NCI-H526 (cell line): ENCODE data around the gene EDNRA.
"Not testable (repeated sequence)": the region's sequence is repeated elsewhere in the genome, so short reads cannot be mapped to it uniquely, and the experiment has no call there.

ENCODE experiments used
- DNase-seq, 2 experiments: peaks; one replicate each; lab custom pipeline; 2025; lab: John Stamatoyannopoulos, UW

EDNRA gene

DNA sequence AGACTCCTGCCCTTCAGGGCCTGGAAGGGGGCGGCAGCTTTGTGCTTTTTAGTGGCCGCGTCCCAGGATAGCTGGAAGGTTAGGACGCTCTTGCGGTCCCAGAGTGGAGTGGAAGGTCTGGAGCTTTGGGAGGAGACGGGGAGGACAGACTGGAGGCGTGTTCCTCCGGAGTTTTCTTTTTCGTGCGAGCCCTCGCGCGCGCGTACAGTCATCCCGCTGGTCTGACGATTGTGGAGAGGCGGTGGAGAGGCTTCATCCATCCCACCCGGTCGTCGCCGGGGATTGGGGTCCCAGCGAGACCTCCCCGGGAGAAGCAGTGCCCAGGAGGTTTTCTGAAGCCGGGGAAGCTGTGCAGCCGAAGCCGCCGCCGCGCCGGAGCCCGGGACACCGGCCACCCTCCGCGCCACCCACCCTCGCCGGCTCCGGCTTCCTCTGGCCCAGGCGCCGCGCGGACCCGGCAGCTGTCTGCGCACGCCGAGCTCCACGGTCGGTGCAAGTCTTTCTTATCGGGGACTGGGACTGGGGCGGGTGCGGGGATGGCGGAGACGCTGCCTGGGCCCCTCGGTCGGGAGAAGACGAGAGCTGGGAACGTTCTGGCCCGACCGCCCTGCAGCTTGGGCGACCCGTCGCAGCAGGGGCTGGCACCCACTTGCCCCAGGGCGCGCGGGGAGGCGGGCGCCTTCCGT is at the start of gene EDNRA:
TSS of gene EDNRA (plus strand) at position 207 of the 686 bp plus-strand sequence. CDS start 4,585 bp downstream, outside the sequence.
- DNase-seq = no peak

- not testable (repeated sequence) for DNase-seq
These were observed 46.5 kb upstream of the EDNRA start for GRCh38 chr4:147434370-147434769.

DNA sequence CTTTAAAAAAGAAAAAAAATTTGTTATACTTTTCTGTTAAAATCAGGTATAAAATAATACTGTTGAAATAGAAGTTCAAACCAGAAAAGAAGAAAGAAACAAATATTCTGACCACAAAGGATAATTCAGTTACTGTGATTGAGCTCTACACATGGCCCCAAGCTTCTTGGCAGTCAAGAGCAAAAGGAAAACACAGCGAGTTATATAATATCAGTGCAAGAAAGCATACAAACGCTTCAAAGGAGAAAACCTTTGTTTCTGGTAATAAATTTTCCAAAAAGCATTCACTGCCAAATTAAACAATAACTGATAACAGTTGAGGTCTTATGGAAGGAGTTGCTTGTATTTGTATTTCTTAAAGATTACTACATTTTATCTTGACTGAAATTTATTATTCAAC is 40.5 kb upstream of the EDNRA start:
- DNase-seq = no peak

DNA sequence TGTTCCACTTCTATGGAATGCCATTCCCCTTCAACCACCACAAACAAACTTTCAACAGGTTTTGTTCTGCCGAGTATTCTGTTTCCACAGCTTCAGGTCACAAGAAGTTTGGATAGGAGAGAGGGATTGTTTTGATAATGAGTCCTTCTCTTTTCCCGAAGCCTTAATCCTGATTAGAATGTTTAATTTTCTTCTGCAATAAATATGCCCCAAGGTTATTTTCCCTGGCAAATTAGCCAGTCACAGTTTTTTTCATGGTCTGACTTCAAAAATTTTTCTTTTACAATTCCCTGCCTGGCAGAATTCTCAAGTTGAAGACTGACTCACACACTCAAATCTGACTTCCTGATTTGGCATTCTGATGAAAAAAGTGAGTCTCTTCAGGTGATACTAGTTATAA is 33.1 kb upstream of the EDNRA start:
- no peak for DNase-seq

- no peak for DNase-seq
These were observed 27.2 kb upstream of the EDNRA start for GRCh38 chr4:147453561-147454141.

DNA sequence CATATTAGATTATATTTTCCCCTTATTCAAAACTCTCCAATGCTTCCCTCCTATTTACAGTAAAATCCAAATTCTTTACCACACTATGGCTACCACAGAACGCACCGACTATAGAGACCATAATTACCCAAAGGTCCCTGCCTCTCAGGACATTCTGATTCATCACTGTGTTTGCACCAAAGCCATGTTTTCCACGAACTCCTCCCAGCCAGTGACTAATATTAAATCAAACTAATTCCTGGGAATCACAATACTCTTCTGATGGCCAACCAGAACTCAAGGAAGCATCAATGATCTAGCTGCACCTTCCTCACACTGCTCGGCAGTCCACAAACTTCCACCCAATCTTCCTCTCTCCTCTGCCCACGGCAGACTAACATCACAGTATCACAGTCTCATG is 24.2 kb upstream of the EDNRA start:
- DNase-seq = no peak

DNA sequence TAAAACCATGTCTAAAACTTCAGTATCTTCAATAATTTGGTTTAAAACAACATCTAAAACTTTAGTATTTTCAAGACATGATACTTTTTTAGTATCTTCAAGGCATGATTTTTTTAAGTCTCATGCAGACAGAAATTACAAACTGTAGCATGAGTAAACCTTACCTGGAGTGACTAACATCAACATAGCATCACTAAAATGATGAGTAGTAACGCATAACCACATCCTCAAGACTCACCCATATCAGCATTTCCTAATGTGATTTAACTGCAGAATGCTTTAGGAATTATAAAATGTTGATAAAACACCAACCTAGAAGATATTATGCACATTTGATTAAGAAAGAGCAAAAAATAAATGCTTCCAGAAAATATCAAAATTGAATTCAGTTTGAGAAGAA is 19.7 kb upstream of the EDNRA start:
- no peak for DNase-seq

DNA sequence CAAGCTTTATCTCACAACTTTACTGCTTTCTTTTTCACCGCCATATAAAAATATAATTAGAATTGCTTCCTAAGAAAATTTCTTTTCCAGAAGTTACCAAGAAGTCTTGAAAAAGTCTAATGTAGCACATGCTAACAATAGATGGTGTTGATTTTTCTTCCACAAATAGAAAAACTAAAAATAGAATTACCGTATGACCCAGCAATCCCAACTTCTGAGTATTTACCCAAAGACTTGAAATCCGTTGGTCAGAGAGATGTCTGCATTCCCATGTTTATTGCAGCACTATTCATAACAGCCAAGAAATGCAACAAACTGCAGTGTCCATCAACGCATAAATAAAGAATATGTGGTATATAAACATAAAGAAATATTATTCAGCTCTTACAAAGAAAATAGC is 17.8 kb upstream of the EDNRA start:
- DNase-seq = no peak

DNA sequence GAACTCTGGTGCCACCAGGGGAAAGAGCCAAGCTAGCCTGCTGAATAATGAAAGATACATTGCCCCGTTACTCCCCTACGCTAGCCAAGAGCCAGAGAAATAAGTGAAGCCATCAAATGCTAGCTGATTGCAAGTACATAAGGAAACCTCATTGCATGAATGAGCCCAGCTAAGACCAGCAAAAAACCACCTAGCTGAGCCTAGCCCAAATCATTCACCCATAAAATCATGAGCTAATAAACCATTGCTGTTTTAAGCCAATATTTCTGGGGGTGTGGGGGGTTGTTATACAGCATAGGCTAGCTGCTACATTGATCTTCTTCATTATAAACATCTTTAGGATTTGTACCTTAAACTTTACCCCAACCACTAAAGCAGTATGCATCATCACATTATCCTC is 15.4 kb upstream of the EDNRA start:
- no peak for DNase-seq

GRCh38 chr4:147477439-147477838 is 3.5 kb upstream of the EDNRA start:
- DNase-seq = no peak

- no peak for DNase-seq
These were observed 1.5 kb upstream of the EDNRA start for GRCh38 chr4:147479376-147479775.

DNA sequence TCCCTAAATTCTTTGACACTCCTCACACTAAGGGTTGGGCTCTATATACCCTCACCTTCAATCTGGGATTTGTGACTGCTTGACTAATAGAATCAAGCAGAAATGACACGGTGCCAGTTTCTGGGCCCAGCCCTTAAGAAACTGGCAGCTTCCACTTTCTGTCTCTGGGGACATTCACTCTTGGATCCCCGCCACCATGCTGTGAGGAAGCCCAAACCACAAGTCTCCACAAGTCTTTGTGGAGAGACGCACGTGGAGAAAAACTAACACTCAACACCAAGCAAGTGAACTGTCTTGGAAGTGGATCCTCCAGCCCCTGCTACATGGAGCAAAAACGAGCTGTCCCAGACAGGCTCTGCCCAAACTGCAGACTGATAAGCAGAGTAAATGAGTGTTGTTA is 1.1 kb upstream of the EDNRA start:
- no peak for DNase-seq

DNA sequence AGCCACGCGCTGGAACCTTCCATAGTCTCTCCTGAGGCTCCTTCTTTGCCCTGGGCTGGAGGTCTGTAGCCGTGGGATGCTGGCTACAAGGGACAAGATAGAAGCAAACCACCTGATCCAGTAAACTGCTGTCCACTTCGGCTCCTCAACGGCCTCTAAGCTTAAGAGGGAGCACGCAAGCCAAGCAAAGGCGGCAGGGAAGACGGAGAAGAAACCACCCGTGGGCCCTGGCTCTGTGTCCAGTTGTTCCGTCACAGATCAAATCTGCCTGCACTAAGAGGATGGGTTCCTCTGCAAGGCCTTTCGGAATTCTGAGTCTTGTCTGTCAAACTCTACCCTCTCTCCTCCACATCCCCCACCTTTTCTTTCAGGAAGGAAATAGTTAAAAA is 401 bp upstream of the EDNRA start:
- DNase-seq = no peak

- DNase-seq = no peak
These were observed 746 bp downstream of the EDNRA start for GRCh38 chr4:147481577-147482109.

GRCh38 chr4:147482281-147482680 is 1.4 kb downstream of the EDNRA start:
- no peak for DNase-seq

DNA sequence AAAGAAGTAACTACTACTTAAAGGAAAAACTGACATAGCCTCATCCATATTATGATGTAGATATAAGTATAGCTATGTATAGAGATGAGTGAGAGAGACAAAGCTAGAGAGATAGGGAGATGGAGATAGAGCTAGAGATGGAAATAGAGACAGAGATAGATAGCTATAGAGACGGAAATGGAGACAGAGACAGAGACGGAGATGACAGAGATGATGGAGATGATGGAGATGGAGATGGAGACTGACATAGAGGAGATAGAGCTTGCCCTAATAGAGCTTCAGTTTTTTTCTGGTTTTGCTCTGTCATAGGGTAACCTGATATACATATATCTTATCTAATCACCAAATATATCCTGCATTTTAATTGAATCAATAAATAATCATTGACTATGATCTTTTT is 4.3 kb downstream of the EDNRA start:
- DNase-seq = no peak

GRCh38 chr4:147487616-147488015 is 6.7 kb downstream of the EDNRA start:
- DNase-seq = no peak

DNA sequence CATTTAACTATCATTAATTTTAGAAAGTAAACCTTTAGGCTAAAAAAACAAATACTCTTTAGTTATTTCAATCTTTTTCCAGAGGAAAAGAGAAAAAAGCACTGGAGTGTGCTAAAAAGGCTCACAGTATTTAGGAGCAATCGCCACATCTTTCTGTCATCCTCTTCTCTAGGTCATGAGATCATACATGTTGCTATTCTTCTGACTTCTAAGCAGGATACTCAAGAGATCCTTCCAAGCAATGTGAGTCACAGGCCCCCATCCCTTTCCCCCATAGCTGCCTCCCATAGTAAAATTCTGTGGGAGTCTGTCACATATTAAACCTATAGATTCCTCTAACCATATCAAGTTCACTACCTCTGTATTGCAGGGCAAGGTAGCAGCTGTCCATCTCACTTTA is 7.7 kb downstream of the EDNRA start:
- no peak for DNase-seq

- no peak for DNase-seq
These were observed 10.2 kb downstream of the EDNRA start for GRCh38 chr4:147491086-147491485.

GRCh38 chr4:147492306-147492705 is 11.4 kb downstream of the EDNRA start:
- DNase-seq = no peak

DNA sequence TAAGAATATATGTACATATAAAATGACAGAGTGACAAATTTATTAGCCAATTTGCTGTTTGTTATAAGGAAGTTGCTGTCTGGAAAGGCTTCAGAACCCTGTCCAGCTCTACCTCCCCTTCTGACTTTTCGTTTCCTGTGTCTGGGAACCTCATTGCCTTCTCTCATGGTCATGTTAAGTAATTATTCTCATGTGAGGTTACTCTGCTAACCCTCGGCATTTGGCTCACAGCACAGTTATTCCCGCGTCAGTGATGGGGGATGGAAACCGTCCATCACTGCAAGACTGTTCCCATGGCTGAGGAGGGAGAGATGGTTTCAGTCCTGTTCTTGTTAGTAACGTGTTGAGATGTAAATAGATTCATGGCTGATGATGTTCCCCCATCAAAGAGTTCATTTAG is 11.9 kb downstream of the EDNRA start:
- DNase-seq = no peak

DNA sequence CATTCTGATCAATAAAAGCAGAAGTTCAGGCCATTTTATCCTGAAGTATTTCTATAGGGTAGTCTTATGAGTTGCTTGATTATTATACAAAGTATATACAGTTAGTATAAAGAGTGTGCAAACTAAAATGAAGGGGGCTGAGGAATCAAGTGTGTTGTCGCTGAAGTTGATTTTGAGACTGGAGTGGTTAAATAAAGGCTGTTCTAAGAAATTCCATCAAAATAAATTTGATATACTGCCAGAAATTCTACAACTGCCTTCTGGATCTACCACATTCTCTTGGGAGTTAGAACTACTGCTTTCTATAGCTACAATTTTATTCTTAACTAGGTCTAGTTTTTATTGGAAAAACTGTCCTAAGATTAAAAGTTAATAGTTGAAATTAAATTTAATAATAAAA is 12.4 kb downstream of the EDNRA start:
- DNase-seq = no peak

DNA sequence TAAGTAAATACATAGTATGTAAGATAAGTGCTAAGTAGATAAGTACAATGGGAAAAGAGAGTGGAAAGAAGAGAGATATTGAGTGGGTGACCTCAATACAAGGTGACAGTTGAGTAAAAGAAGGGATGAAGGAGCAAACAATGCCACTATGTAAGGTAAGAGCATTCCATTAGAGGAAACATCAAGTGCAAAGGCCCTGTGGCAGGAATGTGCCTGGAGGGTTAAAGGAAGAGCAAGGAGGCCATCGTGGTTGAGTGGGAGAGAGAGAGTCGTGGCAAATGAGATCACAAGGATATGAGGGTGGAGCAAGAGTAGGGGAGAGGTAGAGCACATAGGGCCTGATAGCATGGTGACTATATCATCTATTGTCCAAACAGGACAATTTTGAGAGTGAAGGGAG is 13.4 kb downstream of the EDNRA start:
- no peak for DNase-seq

- no peak for DNase-seq
These were observed 15.6 kb downstream of the EDNRA start for GRCh38 chr4:147496500-147496899.
